Activated CD8-positive, alpha-beta memory T cell treated with anti-CD3 and anti-CD28 coated beads, Interleukin-2, amount 50 U/mL, for 48 hours (primary cell): Measurements from ENCODE around the gene SLC49A3.
A peak's percentile ranks its signal among the peaks of the same experiment; 100 is the strongest.
"Not testable (repeated sequence)": the region's sequence is repeated elsewhere in the genome, so short reads cannot be mapped to it uniquely, and the experiment has no call there.

ENCODE experiments used
- DNase-seq: peaks from one replicate; pipeline ENCODE4 v3.0.0-alpha.2; 2020

The SLC49A3 gene

DNA sequence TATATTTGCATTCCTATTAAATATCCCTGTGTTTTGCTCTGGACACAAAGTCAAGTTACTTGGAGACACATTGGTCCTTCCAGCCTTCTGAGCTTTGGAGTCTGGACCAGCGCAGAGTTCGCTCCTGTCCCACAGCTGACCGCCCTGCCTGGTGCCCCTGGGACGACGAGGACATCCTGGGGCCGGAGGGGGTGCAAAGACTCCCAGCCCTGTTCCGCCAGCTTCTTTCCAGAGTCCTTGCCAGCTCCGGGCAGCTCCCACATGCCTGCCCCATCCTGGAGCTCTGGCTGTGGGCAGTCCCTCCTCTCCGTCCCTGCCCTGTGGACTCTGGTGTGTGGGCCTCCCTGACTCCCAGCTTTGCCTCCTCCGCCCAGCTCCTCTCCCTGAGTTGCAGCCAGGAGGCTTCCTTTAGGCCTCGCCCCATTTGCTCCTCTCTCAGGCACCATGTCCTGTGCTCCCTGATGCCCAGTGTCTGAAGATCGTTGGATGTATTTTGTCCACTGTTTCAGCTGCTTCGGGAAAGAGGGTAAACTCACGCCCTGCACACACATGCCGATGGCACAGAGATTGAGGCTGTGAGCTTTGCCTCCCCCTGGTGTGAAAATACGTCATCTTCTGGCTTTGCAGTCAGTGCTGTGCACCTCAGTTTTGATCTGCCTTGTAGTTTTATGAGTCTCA, 11.8 kb upstream of the SLC49A3 start:
- no peak for DNase-seq

DNA sequence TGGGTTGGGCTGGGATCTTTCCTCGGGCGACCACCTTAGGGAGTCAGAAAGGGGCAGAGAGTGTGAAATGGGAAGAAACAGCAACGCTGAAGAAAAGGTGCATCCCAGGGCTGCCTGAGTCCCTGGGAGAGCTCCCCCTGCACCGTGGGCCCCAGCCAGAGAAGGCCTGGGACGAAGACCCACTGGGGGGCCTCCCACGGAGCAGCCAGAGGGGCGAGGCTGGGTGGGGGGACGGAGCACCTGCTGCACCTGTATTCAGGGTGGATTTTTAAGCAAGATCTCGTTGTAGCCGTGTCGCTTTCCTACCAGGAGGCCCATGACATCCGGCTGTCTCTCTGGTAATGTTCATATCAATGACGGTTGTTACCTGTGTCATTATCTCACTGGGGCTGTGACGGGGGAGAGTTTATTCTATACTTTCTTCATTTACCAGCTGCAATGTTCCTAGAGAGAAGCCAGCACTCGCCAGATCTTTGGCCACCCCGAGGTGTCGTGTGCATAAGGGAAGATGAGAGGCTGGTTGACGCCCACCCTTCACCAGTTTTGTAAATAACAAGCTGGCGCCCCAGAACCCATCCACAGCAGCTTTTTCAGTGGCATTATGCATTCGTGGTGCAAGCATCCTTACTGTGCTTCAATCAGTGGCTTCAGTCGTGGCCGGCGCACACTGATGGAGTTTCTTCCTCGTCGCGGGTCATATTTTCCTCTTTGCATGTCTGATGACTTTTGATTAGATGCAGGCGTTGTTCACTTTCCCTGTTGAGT, 11.0 kb upstream of the SLC49A3 start:
- DNase-seq, result no peak

DNA sequence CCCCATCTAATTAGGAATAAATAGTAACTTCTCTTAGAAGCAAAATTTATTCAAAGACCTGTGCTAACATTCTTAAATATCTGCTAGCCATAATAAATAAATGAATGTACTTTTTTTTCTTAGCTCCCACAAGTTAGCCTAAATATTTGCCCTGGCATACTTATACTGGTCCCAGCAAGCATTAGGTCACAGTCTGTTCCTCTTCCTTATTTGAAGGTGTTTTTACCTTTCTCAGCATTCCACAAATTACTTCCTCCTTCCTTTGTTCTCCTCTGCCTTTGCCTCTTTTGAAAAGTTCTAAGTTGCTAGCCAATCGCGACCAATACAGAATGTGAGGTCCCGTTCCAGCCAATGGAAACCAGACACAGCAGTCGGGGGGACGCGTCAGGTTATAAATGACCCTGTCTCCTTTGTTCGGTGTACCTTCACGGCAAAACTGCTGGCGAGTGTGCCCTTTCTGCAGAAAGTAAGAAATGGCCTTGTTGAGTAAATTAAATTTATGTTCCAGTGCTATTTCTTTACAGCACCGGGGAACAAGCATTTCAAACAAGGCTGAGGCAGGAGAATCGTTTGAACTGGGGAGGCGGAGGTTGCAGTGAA, 5.5 kb upstream of the SLC49A3 start:
- not testable (repeated sequence) for DNase-seq

DNA sequence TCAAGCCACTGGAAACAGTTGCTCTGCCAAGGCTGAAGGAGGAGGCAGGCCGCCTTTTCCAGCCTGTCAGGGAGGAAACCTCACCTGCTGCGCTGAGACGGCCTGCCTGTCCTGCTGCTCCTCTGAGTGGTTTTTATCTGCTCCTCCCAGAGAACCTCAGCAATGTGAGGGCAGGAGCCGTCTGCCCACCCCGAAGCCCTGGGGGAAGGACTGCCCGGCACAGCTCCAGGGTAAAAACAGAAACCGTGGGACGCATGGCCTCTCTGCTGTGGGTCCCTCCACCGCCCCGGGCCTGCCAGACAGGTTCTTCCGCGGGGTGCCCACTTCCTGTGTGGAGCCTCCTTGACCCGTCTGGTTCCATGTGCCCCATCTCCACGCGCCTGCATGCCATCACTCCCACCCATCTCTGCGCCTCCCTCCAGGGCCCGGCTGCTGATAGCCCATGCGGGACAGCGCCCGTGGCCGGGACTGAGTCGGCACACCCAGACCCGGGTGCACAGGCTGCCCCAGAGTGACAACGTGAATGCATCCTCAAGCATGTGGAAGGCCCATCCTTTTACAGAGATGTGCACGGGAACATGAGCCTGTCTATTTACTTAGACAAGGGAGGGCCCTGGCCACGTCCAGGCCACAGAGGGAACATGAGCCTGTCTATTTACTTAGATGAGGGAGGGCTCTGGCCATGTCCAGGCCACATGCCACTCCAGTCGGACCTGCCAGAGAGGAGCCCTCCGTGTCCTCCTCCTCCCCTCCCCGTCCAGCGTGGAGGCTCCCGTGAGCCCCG, 4.0 kb upstream of the SLC49A3 start:
- DNase-seq, result no peak

DNA sequence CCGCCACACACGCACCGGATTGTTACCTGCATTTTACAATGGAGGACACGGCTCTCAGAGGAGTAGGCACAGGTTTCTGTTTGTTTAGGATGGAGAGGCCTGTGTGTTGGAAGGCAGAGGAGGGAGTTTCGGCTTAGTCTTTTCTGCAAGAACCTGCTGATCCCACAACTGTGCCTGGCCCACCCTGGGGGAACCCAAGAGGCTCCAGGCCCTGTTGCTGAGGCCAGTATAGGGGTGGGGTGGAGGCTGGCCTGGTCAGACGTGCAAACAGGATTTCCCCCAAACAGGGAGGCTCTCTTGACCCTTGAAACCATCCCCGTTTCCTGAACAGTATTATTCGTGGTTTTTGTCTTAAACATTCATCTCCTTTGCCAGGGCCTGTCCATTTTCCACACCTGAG, 772 bp upstream of the SLC49A3 start:
- no peak for DNase-seq

DNA sequence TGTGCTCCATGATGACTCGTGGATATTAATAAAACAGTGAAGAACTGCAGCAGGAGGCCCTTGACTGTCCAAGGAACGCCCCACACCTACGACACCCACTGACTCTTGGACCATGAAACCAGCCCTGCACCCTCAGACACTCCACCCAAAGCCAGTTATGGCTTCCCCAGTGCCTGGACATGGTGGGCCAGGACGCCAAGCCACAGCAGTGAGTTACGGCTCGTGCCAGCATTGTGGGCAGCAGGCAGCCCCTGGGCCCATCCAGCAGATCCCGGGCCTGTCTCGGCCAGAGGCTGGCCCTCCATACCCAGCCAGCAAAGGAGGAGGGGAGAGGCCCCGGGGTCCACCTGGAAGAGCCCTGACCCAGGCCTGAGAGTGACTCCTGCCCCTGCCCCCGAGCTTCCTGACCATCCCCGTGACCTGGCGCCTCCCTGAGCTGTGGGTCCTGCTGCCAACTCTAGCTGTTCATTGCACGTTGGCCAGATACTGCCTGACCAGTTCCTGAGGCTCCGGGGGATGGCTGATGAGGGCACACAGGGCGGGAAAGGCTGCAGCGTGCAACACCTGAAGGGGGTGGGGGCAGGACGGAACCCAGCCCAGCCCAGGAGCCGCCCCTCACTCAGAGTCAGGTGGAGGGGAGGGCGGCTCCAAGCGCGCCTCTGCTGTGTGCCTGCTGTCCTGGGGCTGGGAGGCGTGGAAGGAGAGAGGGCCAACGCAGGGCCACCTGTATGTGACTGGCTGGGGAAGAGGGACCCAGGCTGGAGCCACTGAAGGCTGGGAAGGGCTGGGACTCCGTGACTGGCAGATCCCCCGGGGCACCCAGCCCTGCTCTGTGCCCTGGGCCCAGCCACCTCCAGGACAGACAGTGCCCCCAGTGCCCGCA, 739 bp downstream of the SLC49A3 start:
- DNase-seq, result no peak

DNA sequence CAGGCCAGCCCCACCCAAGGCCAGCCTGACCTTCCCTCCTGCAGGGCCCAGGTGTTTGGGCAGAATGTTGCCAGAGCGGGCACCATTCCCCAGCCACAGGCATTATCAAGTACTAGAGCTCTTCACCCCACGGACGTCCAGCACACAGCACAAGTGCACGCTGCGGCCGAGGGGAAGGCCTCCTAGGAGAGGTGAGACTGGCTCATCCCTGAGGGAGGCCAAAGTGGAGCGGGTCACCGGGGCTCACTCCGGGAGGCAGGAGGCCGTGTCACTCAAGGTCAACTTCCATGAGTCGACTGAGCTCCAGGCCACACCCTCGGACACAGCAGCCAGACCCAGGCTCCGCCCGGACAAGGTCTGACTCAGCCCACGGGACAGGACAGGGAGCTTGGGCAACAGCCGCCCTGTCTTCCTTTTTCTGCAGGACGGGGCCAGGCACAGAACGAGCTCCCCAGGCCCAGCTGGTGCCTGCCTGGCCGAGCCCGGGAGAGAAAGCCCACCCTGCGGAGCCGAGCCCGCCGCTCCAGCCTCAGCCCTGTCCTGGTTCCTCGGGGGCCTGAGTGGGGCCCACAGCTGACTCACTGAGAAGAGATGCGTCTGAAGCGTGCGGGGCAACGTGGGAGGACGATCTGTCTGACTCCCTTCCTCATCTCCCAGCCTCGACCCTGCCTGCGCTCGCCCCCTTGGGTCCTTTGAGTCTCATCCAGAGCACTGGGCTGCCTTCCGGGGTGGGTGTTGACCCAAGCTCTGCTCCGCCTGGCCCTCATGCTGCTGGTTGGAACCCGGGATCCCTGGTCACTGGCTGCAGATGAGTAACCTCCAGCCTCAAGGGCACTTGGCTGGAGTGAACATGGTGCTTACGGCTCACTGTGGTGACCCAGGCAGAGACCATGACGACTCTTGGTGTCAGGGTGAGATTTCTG, 1.6 kb downstream of the SLC49A3 start:
- no peak for DNase-seq

DNA sequence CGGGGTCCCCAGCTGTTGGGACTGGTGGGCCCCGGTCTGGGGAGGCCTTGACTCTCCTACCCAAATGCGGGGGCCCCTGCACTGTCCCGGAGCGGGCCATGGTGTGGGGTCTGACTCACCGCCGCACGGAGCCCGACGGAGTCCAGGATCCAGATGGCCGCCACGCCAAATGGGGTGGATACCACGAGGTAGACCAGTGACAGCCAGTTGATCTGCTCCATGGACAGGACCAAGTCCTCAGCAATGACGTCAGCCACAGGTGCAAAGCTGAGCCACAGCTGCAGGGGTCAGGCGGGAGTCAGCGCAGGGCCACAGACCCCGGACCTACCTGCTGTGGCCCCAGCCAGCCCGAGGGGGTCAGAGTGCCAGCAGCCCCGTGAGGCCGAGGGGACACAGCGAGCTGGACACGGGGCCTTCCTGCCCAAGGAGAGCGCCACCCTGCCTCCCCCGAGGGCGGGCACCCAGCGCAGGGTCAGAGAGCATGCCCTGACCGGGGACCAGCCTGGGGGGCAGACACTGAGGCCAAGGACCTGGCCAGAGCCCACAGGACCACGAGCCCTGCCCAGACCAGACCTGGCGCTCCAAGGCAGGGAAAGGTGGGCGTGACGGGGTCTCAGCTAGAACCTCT, 2.4 kb downstream of the SLC49A3 start:
- DNase-seq, result no peak

DNA sequence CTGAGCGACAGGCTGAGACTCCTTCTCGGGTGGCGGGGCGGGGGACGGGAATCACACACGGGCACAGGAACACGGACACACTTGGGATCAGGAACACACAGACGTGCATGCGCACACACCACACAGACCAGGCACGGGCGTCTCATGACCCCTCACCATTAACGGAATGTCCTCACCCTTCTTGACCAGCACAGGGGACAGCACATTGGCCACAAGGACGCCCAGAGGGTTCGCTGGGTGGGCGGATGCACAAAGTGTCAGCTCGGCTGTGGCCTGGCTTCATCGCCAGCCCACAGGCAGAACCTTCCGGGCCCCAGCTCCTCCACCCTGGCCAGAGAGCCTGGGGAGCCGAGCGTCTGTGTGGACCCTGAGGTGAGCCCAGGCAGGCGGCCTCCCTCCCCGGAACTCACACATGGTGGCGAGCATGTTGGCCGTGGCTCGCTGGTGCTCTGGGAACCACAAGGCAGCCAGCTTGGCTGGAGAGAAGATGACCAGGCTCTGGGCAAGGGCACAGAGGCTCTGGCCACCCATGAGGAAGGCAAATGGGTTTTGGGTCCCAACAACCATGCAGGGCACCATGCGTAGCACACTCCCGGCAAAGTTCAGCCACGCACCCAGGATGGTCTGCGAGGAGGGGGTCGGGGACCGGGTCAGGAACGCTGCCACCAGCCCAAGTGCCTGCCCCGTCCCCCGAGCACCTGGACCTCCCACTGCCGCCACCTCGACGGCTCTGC, 3.1 kb downstream of the SLC49A3 start:
- no peak for DNase-seq

DNA sequence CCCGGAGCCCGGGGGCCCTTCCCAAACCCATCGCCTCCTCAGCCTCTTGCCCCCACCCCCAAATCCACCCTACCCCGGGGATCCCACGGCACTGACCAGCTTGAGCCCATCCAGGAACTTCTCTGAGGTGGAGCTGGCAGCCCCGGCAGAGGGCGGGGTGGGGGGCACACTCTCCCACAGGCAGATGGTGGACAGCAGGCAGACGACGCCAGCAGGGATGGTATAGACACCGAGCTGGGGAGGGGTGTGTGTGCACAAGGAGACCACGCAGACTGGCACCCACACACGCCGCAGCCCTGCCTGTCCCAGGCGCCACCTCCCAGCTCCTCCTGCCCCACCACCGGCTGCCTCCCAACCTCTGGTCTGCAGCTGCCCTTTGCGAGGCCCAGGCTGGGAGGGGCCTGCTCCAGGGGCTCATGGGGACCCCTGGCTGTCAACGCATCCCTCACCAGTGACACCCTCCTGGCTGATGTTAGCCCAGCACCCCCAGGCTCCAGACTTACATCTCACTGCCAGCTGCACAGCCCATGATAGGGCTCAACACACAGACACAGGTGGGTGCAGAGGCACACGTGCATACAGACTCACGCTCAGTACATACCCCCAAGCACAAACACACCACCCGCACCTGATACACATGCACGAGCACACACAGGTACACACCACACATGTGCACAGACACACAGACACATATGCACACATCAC, 4.2 kb downstream of the SLC49A3 start:
- DNase-seq, result no peak

DNA sequence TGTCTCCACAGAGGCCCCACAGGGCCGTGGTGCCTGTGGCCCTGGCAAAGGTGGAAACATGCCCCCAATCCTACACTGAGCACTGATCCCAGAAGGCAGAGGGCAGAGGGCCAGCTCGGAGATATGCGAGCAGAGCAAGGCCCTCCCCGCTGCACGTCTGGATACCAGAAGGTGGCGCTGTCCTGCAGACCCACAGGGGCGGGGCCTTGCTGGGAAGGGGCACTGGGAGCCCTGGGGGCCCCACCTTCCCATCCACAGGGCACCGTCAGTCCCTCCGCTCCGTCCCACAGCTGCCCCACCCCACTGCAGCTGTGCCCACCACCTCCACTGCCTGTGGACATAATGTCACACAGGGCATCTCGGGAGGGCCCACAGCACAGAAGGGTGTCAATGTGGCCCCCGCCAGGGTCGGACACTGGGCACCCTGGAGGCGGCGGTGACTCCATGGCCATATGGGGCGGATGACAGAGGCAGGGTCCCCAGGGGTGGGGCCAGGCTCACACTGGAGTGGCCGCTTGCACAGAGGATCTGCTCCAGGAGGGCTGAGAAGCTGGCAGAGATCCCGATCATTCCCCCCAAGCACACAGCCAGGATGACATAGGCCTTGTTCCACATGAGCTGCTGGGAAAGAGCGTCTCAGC, 4.8 kb downstream of the SLC49A3 start:
- DNase-seq, result peak; percentile 74

DNA sequence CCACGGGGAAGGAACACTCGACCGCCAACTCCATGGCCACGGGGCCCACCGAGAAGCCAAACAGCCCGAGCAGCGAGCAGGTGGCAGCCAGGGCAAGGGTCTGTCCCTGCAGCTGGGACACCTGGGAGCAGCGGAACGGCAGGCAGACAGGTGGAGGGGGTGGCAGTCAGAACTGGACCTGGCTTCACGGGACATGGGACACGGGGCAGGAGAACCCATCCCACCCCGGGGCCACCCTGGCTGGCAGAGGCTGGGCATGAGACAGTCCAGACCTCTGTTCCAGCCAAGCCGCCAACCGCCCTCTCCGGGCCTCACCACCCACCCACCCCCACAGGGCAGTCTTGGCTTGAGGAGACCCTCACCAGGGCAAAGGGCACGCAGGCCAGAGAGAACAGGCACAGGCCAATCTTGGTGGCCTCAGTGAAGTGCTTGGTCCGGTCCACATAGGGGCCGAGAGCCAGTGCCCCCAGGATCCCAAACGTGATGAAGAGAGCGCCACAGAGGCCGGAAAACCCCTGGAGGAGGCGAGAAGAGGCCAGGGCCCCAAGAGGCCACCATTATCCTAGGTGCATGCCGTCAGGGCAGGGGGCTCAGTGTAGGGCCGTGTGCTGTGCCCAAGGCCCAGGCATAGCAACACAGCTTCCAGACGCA, 5.6 kb downstream of the SLC49A3 start:
- no peak for DNase-seq

DNA sequence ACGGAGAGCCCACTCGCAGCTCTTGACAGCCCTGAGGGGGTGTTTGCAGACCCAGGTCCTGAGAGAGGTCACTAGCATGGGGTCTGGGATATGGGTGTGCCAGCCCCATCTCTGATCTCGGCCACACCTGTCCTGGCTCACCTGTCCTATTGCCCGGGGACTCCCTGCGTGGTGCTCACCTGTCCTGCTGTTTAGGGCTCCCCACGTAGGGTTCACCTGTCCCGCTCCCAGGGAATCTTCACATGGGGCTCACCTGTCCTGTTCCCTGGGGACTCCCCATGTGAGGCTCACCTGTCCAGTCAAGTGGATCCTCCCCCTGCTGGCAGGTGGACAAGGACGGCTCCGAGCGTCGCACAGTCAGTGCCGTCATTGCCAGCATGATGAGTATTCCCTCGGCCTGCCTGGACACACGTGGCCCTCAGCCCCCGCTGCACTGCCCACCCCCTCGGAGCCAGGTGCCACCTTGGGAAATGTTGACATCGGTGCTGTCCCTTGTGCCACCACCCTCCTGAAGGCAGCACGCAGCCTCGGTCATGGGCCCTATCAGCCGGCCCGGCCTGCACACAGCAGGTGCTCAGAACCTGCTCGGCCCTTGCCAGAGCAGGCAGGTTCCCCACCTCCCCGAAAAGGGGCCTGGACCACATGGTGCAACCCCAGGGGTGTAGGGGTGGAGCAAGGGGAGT, 6.3 kb downstream of the SLC49A3 start:
- DNase-seq, result peak; percentile 55

DNA sequence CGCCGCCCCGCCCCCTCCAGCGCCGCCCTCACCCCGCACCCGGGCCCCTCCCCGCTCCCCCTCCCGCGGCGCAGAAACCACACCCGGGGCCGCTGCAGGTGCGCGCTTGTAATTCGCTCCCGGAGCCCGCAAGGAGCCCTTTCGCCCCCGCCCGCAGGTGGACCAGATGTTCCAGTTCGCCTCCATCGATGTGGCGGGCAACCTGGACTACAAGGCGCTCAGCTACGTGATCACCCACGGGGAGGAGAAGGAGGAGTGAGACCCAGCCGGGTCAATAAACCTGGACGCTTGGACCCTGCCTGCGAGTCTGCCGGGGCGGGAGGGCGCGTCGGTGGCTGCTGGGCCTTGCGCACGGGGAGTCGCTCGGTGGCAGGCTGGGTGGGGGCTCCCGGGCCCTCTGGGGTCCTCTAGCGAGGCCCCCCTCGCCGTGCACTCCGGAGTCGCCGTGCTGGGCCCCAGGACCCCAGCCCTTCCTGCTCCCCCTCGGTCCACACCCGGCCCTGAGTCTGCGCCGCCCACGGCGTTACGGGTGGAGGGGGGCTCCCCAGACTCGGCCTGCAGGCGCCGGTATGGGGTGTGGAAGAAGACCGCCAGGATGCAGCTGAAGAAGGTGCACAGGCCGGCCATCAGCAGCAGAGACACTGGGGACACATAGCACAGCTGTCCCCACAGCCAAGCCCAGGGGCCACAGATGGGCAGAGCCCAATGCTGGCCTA, 7.1 kb downstream of the SLC49A3 start:
- DNase-seq, result peak; percentile 60

DNA sequence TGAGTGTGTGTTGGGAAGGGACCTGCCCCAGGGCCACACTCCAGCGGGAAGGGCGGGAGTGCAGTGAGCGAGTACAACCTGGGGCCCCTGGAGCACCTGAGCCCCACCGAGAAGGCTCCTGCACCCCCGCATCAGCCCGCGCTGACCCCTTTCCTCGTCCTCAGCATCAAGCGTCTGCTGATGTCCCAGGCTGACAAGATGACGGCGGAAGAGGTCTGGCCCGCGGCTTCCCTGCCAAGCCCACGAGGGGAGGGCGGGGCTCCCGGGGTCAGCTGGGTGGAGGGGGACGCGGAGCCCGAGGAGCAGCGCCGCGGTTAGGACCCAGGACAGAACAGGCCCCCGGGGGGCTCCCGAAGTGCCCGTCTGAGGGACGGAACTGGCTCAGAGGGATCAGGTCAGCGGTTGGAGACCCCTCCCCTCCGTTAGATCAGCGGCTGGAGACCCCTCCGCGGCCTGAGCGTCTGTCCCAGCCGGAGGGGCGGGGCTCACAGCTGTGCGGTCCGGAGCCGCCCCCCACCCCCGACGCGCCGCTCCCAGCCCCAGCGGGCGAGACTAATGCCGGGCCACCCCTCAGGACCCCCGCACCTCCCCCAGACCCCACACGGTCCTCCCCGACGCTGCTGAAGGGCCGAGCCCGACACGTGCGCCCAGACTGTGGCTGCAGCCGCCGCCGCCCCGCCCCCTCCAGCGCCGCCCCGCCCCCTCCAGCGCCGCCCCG, 7.9 kb downstream of the SLC49A3 start:
- peak; percentile 76 for DNase-seq

DNA sequence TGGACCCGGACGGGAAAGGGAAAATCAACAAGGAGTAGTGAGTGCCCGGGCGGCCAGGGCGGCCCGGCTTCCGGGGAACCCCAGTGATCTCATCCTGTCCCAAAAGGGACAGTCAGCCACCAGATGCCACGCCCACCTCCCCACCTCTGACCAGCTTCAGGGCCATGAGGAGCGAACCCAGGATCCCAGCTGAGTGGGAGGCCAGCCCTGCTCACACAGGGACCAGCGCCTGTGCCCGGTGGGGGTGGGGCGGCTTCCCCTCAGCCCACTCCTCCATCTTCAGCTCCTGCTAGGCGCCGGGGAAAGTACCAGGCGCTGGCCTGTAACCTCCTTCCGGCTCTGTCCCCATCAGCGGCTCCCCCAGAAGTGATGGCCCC, 8.4 kb downstream of the SLC49A3 start:
- peak; percentile 58 for DNase-seq
